ENCODE measurements around the gene RASGEF1C. TPM values are rescaled to one million over a fixed set of nuclear protein-coding genes. Genes with fewer than 3 reads are reported as not detected.

RASGEF1C gene
- total RNA-seq, 6 experiments from 2014 or later, result 0.64 TPM; not detected in 5

GRCh38 chr5:180069589-180070247, 139.3 kb downstream of the RASGEF1C start:
- peak in 1 of 3 donors; percentile 64 for DNase-seq
- Histone ChIP-seq H3K4me1 (peaks cover 0 to 30% (median 5%) of the 10 kb centered on the region in 4 donors), H3K9me3 (no peaks in the 10 kb centered on the region), H3K27me3 (no peaks in the 10 kb centered on the region), H3K27ac (peak overlapping the region in 2 of 3 donors; percentile 94), H3K36me3 (no peaks in the 10 kb centered on the region), H3K4me3 (peak overlapping the region; percentile 90 to 98 (median 93))
- intact Hi-C loops (cut with DNase I), result no loop called here
- TF ChIP-seq CTCF (IDR thresholded peaks at IDR 0.05) (no peak), POLR2A (IDR thresholded peaks at IDR 0.05) (peak; percentile 45)
- peak; percentile 8 to 35 (median 13) for ATAC-seq
- WGBS (ENCODE audit: insufficient coverage, low coverage, low lambda C conversion rate, missing lambda C conversion rate), result 32% methylated on average over 9 of the region's 9 CpGs

- no peaks in the 10 kb centered on the region for H3K27me3 ChIP-seq
- peaks cover 0 to 39% (median 7%) of the 10 kb centered on the region in 4 donors for H3K4me1 ChIP-seq
- DNase-seq, result no peak
- H3K4me3 ChIP-seq, result no peak overlapping the region
- TF ChIP-seq POLR2A (IDR thresholded peaks at IDR 0.05) (no peak), CTCF (IDR thresholded peaks at IDR 0.05) (no peak)
- 25% methylated on average over 6 of the region's 6 CpGs for WGBS (ENCODE audit: insufficient coverage, low coverage, low lambda C conversion rate, missing lambda C conversion rate)
- no peak overlapping the region for H3K27ac ChIP-seq
- H3K9me3 ChIP-seq, result no peaks in the 10 kb centered on the region
- intact Hi-C loops (cut with DNase I), result no loop called here
- ATAC-seq, result no peak
- H3K36me3 ChIP-seq, result no peaks in the 10 kb centered on the region
These were observed 140.4 kb downstream of the RASGEF1C start for GRCh38 chr5:180068519-180069090.

GRCh38 chr5:180067986-180068385, 141.0 kb downstream of the RASGEF1C start:
- Histone ChIP-seq H3K4me3 (no peak overlapping the region), H3K36me3 (no peaks in the 10 kb centered on the region), H3K9me3 (no peaks in the 10 kb centered on the region), H3K4me1 (peaks cover 0 to 40% (median 7%) of the 10 kb centered on the region in 4 donors), H3K27ac (no peak overlapping the region), H3K27me3 (no peaks in the 10 kb centered on the region)
- no peak for TF ChIP-seq CTCF (IDR thresholded peaks at IDR 0.05)
- no peak for TF ChIP-seq POLR2A (IDR thresholded peaks at IDR 0.05)
- intact Hi-C loops (cut with DNase I), result no loop called here
- no peak for ATAC-seq
- 63% methylated on average over 4 of the region's 4 CpGs for WGBS (ENCODE audit: insufficient coverage, low coverage, low lambda C conversion rate, missing lambda C conversion rate)
- no peak for DNase-seq

- 97% methylated on average over 3 of the region's 7 CpGs for WGBS (ENCODE audit: insufficient coverage, low coverage, low lambda C conversion rate, missing lambda C conversion rate)
- no peak overlapping the region for H3K27ac ChIP-seq
- DNase-seq, result no peak
These were observed 148.8 kb downstream of the RASGEF1C start for GRCh38 chr5:180060192-180060591.

More at GRCh38 chr5:180060192-180060591, 148.8 kb downstream of the RASGEF1C start:
- peaks cover 0 to 9% (median 3%) of the 10 kb centered on the region in 4 donors for H3K4me1 ChIP-seq
- no peak for ATAC-seq
- TF ChIP-seq POLR2A (IDR thresholded peaks at IDR 0.05) (no peak), CTCF (IDR thresholded peaks at IDR 0.05) (no peak)
- no peaks in the 10 kb centered on the region for H3K27me3 ChIP-seq
- H3K36me3 ChIP-seq, result no peaks in the 10 kb centered on the region
- H3K9me3 ChIP-seq, result no peaks in the 10 kb centered on the region
- H3K4me3 ChIP-seq, result no peak overlapping the region
- intact Hi-C loops (cut with DNase I), result no loop called here
